GM06990 (cell line): ENCODE data around the gene IQSEC1.

Source experiments
- DNase-seq: peaks from one replicate; pipeline ENCODE4 v3.0.0-alpha.2; 2011; ENCODE audit not compliant: insufficient read length; ENCODE audit errors: extremely low read depth
- H3K27me3 ChIP-seq: replicated peaks from 2 replicates; pipeline ENCODE4 v1.6.0; 2011; ENCODE audit warnings: low read length; ENCODE audit not compliant: control insufficient read depth, insufficient read depth
- H3K36me3 ChIP-seq: 2 replicates; pipeline ENCODE4 v1.5.1; 2011; ENCODE audit warnings: low read length; ENCODE audit not compliant: control insufficient read depth, insufficient read depth
- H3K4me3 ChIP-seq: replicated peaks from 2 replicates; pipeline ENCODE4 v1.5.1; 2011; ENCODE audit warnings: low read depth, mild to moderate bottlenecking, control low read depth, low read length
- CTCF ChIP-seq: IDR thresholded peaks from 2 replicates; pipeline ENCODE4 v1.5.1; 2011; ENCODE audit warnings: low read length, control low read depth, mild to moderate bottlenecking, inconsistent platforms; ENCODE audit not compliant: insufficient read depth, poor library complexity, severe bottlenecking

Gene IQSEC1

GRCh38 chr3:13039213-13039896 lies 33.9 kb downstream of the IQSEC1 start:
- no peak for DNase-seq
- no peaks in the 10 kb centered on the region for H3K36me3 ChIP-seq
- TF ChIP-seq CTCF: no peak
- H3K27me3 ChIP-seq: no peaks in the 10 kb centered on the region
- no peak overlapping the region for H3K4me3 ChIP-seq

- Histone ChIP-seq H3K36me3 (no peaks in the 10 kb centered on the region), H3K27me3 (no peaks in the 10 kb centered on the region), H3K4me3 (no peak overlapping the region)
- TF ChIP-seq CTCF: no peak
- DNase-seq: no peak
These were observed 35.6 kb downstream of the IQSEC1 start for GRCh38 chr3:13037458-13038117.

GRCh38 chr3:13034861-13035260 lies 38.4 kb downstream of the IQSEC1 start:
- no peak for DNase-seq
- Histone ChIP-seq H3K27me3 (no peaks in the 10 kb centered on the region), H3K36me3 (no peaks in the 10 kb centered on the region), H3K4me3 (no peak overlapping the region)
- TF ChIP-seq CTCF: no peak

GRCh38 chr3:13034109-13034800 lies 39.0 kb downstream of the IQSEC1 start:
- DNase-seq: no peak
- no peak for TF ChIP-seq CTCF
- H3K27me3 ChIP-seq: no peaks in the 10 kb centered on the region

GRCh38 chr3:13032206-13032605 lies 41.0 kb downstream of the IQSEC1 start:
- Histone ChIP-seq H3K4me3 (no peak overlapping the region), H3K27me3 (no peaks in the 10 kb centered on the region), H3K36me3 (no peaks in the 10 kb centered on the region)
- TF ChIP-seq CTCF: no peak
- no peak for DNase-seq

More at GRCh38 chr3:13034109-13034800, 39.0 kb downstream of the IQSEC1 start:
- Histone ChIP-seq H3K36me3 (no peaks in the 10 kb centered on the region), H3K4me3 (no peak overlapping the region)
